ENCODE measurements around the gene DNAH11. TPM values are rescaled to one million over a fixed set of nuclear protein-coding genes. Genes with fewer than 3 reads are reported as not detected.
"Not testable (repeated sequence)": the region's sequence is repeated elsewhere in the genome, so short reads cannot be mapped to it uniquely, and the experiment has no call there.

Gene DNAH11
- total RNA-seq, 6 donors from 2014 or later, result 4.2 to 45.5 (median 12.0) TPM

DNA sequence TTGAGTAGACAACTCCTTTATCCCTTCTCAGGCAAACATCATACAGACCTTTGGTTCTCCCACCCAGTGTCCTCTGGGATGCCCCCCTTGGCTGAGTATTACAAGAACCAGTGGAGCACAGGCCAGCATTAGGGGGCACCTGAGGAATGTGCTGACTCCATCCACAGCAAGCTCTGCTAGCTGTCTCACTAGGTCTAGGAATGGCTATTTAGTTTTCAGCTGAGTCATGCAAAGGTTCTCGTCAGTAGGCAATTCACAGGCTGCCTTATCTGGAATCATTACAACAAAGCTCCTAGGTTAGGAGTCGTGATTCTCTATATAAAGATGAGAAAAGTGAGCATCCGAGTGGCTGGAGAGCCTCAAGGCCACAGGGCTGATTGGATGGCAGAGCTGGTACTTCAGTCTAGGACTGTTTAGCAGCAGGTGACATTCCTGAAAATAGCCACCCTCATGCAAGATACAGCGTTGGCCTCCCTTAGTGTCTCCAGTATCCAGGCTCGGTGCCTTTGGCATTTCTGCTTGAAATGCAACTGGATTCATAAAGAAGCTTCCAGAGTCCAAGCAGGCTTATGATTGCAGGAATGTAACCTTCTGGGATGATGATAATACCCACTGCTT, 327.1 kb downstream of the DNAH11 start:
- H3K27me3 ChIP-seq, result no peaks in the 10 kb centered on the region
- H3K9me3 ChIP-seq, result no peaks in the 10 kb centered on the region
- H3K36me3 ChIP-seq, result no peaks in the 10 kb centered on the region
- no peak overlapping the region for H3K4me3 ChIP-seq
- no peak overlapping the region for H3K27ac ChIP-seq
- 72 to 84% methylated on average over 3 to 5 of the region's 5 CpGs for WGBS, 2 donors
- no peaks in the 10 kb centered on the region for H3K4me1 ChIP-seq
- DNase-seq (no peak), ATAC-seq (ENCODE audit: low FRiP score in 2 of 2) (no peak)
- TF ChIP-seq POLR2A (IDR thresholded peaks at IDR 0.05), result no peak
- no peak for TF ChIP-seq POLR2AphosphoS5 (IDR thresholded peaks at IDR 0.05)
- TF ChIP-seq EP300 (IDR thresholded peaks at IDR 0.05), result no peak
- TF ChIP-seq, protein P1, sequence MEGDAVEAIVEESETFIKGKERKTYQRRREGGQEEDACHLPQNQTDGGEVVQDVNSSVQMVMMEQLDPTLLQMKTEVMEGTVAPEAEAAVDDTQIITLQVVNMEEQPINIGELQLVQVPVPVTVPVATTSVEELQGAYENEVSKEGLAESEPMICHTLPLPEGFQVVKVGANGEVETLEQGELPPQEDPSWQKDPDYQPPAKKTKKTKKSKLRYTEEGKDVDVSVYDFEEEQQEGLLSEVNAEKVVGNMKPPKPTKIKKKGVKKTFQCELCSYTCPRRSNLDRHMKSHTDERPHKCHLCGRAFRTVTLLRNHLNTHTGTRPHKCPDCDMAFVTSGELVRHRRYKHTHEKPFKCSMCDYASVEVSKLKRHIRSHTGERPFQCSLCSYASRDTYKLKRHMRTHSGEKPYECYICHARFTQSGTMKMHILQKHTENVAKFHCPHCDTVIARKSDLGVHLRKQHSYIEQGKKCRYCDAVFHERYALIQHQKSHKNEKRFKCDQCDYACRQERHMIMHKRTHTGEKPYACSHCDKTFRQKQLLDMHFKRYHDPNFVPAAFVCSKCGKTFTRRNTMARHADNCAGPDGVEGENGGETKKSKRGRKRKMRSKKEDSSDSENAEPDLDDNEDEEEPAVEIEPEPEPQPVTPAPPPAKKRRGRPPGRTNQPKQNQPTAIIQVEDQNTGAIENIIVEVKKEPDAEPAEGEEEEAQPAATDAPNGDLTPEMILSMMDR (IDR thresholded peaks at IDR 0.05), result no peak

DNA sequence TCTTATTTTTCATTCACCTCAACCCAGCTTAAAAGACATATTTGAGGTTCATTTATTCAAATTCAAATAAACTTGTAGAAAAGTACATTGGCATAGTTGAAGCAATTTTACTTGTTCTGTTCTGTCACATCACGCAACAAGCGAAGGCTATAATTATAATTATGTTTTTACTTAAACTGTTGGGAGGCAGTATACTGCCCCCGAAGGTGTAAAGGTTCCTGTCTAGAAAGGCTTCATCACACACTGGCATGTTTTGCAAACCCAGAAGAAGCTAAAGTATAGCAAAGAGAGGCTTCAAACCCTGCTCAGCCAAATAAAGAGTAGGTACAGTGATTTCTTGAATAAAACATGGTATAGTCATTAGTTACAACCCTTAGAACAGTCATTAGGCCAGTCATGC, 340.2 kb downstream of the DNAH11 start:
- DNase-seq, result no peak
- no peak for ATAC-seq (ENCODE audit: low FRiP score in 2 of 2)
- WGBS, 2 donors, result 95 to 98% methylated on average over 3 of the region's 3 CpGs
- TF ChIP-seq POLR2A (IDR thresholded peaks at IDR 0.05), result no peak
- TF ChIP-seq, protein P1 (IDR thresholded peaks at IDR 0.05), result no peak
- TF ChIP-seq POLR2AphosphoS5 (IDR thresholded peaks at IDR 0.05), result no peak
- TF ChIP-seq EP300 (IDR thresholded peaks at IDR 0.05), result no peak
- Histone ChIP-seq H3K4me1 (no peaks in the 10 kb centered on the region), H3K27me3 (no peaks in the 10 kb centered on the region), H3K4me3 (no peak overlapping the region), H3K36me3 (no peaks in the 10 kb centered on the region), H3K9me3 (no peaks in the 10 kb centered on the region), H3K27ac (no peak overlapping the region)

DNA sequence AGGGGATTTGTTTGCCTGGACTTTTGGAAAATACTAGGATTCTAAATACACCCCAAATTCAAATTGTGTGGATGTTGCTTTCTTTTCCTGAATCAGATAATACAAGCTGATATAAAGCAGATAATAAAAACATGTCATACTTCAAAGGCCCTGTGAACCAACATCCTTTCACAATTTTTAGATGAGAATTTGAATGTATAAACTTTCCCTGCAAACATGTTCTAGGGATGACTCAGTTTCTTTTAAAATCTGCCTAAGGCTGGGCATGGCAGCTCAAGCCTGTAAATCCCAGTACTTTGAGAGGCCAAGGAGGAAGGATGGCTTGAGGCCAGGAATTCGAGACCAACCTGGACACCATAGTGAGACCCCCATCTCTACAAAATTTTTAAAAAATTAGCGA, 340.7 kb downstream of the DNAH11 start:
- H3K4me1 ChIP-seq; H3K27ac ChIP-seq; H3K4me3 ChIP-seq; DNase-seq; H3K9me3 ChIP-seq; ATAC-seq (ENCODE audit: low FRiP score in 2 of 2); H3K36me3 ChIP-seq; H3K27me3 ChIP-seq: not testable (repeated sequence)
- WGBS, 2 donors, result 100% methylated on average over 2 of the region's 2 CpGs

DNA sequence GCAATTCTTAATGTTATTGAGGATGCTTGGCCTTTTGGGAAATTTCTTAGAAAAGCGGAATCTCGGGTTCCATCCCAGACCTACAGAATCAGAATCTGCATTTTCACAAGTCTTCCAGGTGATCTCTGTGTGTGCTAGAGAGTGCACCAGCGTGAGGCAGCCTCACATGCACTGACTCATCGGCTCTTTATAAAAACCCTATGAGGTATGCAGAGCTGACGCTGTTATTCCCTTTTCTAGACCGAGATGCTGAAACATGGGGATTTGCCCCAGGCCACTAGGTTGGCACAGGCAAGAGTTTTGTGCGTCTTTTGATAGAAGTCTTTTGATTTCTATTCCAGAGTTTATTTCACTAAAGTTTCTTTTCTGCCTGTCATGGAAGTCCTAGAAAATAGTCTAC, 341.7 kb downstream of the DNAH11 start:
- Histone ChIP-seq H3K27me3 (no peaks in the 10 kb centered on the region), H3K27ac (no peak overlapping the region), H3K4me3 (no peak overlapping the region), H3K4me1 (no peaks in the 10 kb centered on the region), H3K36me3 (no peaks in the 10 kb centered on the region), H3K9me3 (no peaks in the 10 kb centered on the region)
- DNase-seq (no peak), ATAC-seq (ENCODE audit: low FRiP score in 2 of 2) (no peak)
- 97% methylated on average over 7 of the region's 7 CpGs for WGBS, 2 donors
- TF ChIP-seq EP300 (IDR thresholded peaks at IDR 0.05), result no peak
- TF ChIP-seq, protein P1 (IDR thresholded peaks at IDR 0.05), result no peak
- no peak for TF ChIP-seq POLR2A (IDR thresholded peaks at IDR 0.05)
- no peak for TF ChIP-seq POLR2AphosphoS5 (IDR thresholded peaks at IDR 0.05)

DNA sequence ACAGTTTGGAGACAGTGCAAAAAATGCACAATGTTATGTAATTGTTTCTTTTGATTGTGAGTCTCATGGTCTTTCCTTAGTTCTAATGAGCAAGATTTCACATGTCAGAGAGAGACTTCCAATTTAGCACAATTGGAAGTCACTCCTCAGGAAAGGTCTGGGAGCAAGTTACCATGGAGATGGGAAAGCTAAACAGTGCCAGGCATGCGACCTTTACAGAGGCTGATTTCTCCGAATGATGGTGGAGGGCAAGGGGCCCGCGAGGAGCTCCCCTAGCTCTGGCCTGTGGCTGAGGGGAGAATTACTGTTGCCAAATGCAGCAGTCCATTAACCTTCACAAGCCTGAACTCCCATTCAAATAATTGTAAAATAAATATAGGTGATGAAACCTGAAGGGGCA, 343.6 kb downstream of the DNAH11 start:
- DNase-seq, result no peak
- TF ChIP-seq POLR2A (IDR thresholded peaks at IDR 0.05) (no peak), EP300 (IDR thresholded peaks at IDR 0.05) (no peak), POLR2AphosphoS5 (IDR thresholded peaks at IDR 0.05) (no peak)
- TF ChIP-seq, protein P1 (IDR thresholded peaks at IDR 0.05), result no peak
- WGBS, 2 donors, result 53 to 74% methylated on average over 4 of the region's 4 CpGs
- Histone ChIP-seq H3K9me3 (no peaks in the 10 kb centered on the region), H3K36me3 (no peaks in the 10 kb centered on the region), H3K27me3 (no peaks in the 10 kb centered on the region), H3K4me3 (no peak overlapping the region), H3K4me1 (no peaks in the 10 kb centered on the region), H3K27ac (no peak overlapping the region)
- ATAC-seq (ENCODE audit: low FRiP score in 2 of 2), result no peak

Measured in upper lobe of left lung (tissue), 6 donors.